ENCODE results near the gene SLIT3. TPM values are rescaled to one million over a fixed set of nuclear protein-coding genes. Genes with fewer than 3 reads are reported as not detected.

Gene SLIT3
- total and polyA plus RNA-seq, 2 donors (not counting 3 experiments of a cell fraction or from before 2014, with no cell fraction given) = 0.90 to 1.0 TPM

DNA sequence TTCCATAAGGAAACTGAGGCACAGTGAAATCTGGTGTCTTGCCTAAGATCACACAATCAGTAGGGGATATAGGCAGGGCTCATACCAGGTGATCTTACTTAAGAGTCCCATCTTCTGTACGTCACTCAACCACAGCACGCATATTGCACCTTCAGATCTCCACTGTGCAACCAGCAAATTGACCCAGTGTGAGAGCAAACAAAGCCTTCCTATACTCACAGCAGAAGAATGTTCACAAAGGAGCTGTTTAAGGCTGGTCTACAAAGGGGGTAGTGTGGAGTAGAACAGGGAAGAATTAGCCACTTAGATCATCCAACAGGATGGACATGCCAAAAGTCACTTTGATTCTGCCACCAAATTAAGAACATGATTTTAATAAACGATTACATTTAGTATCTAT, 305.9 kb downstream of the SLIT3 start:
- H3K9me1 ChIP-seq (replicated peaks; ENCODE audit: control insufficient read depth, extremely low read depth, insufficient read depth, low read length) = no peaks in the 10 kb centered on the region
- H3K9me3 ChIP-seq (replicated peaks; ENCODE audit: control insufficient read depth, insufficient read depth, low read length) = no peaks in the 10 kb centered on the region
- H3K4me3 ChIP-seq (replicated peaks in 1 of 3; ENCODE audit: insufficient read depth in 1 of 3, low read depth in 1 of 3, low read length in 3 of 3) = no peak overlapping the region
- no peaks in the 10 kb centered on the region for H3K27me3 ChIP-seq (ENCODE audit: control insufficient read depth in 2 of 2, insufficient read depth in 2 of 2, low read length in 2 of 2)
- H3K9ac ChIP-seq (replicated peaks; ENCODE audit: extremely low read depth, insufficient read depth, low read length) = no peak overlapping the region
- no peak overlapping the region for H3K27ac ChIP-seq (ENCODE audit: insufficient read depth, low read depth, low read length)
- ChIA-PET POLR2A (no interaction called here), CTCF (no interaction called here)
- H3K36me3 ChIP-seq (ENCODE audit: control insufficient read depth in 2 of 2, extremely low read depth in 1 of 2, insufficient read depth in 2 of 2, low read length in 2 of 2) = no peaks in the 10 kb centered on the region
- dilution Hi-C loops (cut with MboI; ENCODE audit: extremely low pct_ligation_motif_present, low sequenced_read_pairs) = no loop called here
- H3K79me2 ChIP-seq (ENCODE audit: control insufficient read depth, insufficient read depth, low read length) = no peaks in the 10 kb centered on the region
- BruUV-seq (replicated peaks) = no TSS peak
- no peaks in the 10 kb centered on the region for H4K20me1 ChIP-seq (replicated peaks; ENCODE audit: control insufficient read depth, extremely low read depth, insufficient read depth, low read length)
- H2AFZ ChIP-seq (ENCODE audit: low read depth, low read length) = no peak overlapping the region
- no peak for FAIRE-seq
- no peak overlapping the region for H3K4me2 ChIP-seq (ENCODE audit: insufficient read depth, low read length)
- no peaks in the 10 kb centered on the region for H3K4me1 ChIP-seq (ENCODE audit: control insufficient read depth, extremely low read depth, insufficient read depth, low read length)
- no peak for DNase-seq (ENCODE audit: low read depth, low spot score)
- intact Hi-C loops (cut with micrococcal nuclease) = no loop called here
- TF ChIP-seq POLR2AphosphoS5 (IDR thresholded peaks at IDR 0.05; ENCODE audit: insufficient read depth, low read depth, low read length) = no peak
- no peak for TF ChIP-seq FOS (IDR thresholded peaks at IDR 0.05; ENCODE audit: borderline replicate concordance, insufficient read depth, low read length)
- TF ChIP-seq MAX (IDR thresholded peaks at IDR 0.05; ENCODE audit: insufficient read depth, insufficient read length) = no peak
- TF ChIP-seq POLR2A (IDR thresholded peaks at IDR 0.05; ENCODE audit: low read depth, low read length) = no peak
- TF ChIP-seq GATA2 (IDR thresholded peaks at IDR 0.05; ENCODE audit: insufficient read depth, insufficient read length, low read depth, low read length) = no peak
- no peak for TF ChIP-seq JUN (IDR thresholded peaks at IDR 0.05; ENCODE audit: borderline replicate concordance, insufficient read depth, insufficient read length, low read depth)
- no peak for TF ChIP-seq EZH2 (IDR thresholded peaks at IDR 0.05; ENCODE audit: borderline replicate concordance, low read depth, low read length, severe bottlenecking)
- TF ChIP-seq MYC (IDR thresholded peaks at IDR 0.05; ENCODE audit: low read depth, low read length) = no peak
- no peak for TF ChIP-seq CTCF (IDR thresholded peaks at IDR 0.05; ENCODE audit: extremely low read depth in 1 of 2, insufficient read depth in 1 of 2, low read depth in 1 of 2, low read length in 2 of 2)
